Osteocyte (in vitro differentiated cells): ENCODE data around the gene USP31. TPM values are rescaled to one million over a fixed set of nuclear protein-coding genes. Genes with fewer than 3 reads are reported as not detected.

Experiments used
- DNase-seq: peaks from one replicate; pipeline ENCODE4 v3.0.0; 2021; ENCODE audit warnings: mixed read lengths; ENCODE audit not compliant: unreplicated experiment; ENCODE audit errors: extremely low spot score
- H3K27ac Mint-ChIP-seq: one replicate; pipeline ENCODE4 v1.8.0; 2021; ENCODE audit warnings: mild to moderate bottlenecking, mixed read lengths; ENCODE audit not compliant: unreplicated experiment
- H3K27me3 Mint-ChIP-seq: one replicate; pipeline ENCODE4 v1.8.0; 2021; ENCODE audit warnings: mixed read lengths; ENCODE audit not compliant: unreplicated experiment
- H3K36me3 Mint-ChIP-seq: one replicate; pipeline ENCODE4 v1.8.0; 2021; ENCODE audit warnings: mixed read lengths; ENCODE audit not compliant: unreplicated experiment
- H3K4me1 Mint-ChIP-seq: one replicate; pipeline ENCODE4 v1.8.0; 2021; ENCODE audit warnings: mixed read lengths; ENCODE audit not compliant: unreplicated experiment
- H3K4me3 Mint-ChIP-seq: one replicate; pipeline ENCODE4 v1.8.0; 2021; ENCODE audit warnings: mild to moderate bottlenecking, moderate library complexity, mixed read lengths; ENCODE audit not compliant: unreplicated experiment
- H3K9me3 Mint-ChIP-seq: one replicate; pipeline ENCODE4 v1.8.0; 2021; ENCODE audit warnings: mixed read lengths; ENCODE audit not compliant: unreplicated experiment
- total RNA-seq: library from RNA; stranded (reverse); gene quantifications from 2 replicates; pipeline ENCODE4 v1.2.1, GENCODE V29; 2021
- TF ChIP-seq, protein P1 (sequence below): fragments of 200-600 bp; sonication (generic); IDR thresholded peaks from 2 replicates; pipeline ENCODE4 v1.5.0; 2021; ENCODE audit warnings: antibody characterized with exemption, mild to moderate bottlenecking, moderate library complexity

USP31 gene
- total RNA-seq, 1 donor from 2014 or later, result 7.9 TPM

GRCh38 chr16:23188911-23189310 lies 39.7 kb upstream of the USP31 start:
- H3K27ac Mint-ChIP-seq, result no peak overlapping the region
- H3K36me3 Mint-ChIP-seq, result no peaks in the 10 kb centered on the region
- H3K4me3 Mint-ChIP-seq, result no peak overlapping the region
- peaks cover 44% of the 10 kb centered on the region for H3K27me3 Mint-ChIP-seq
- no peaks in the 10 kb centered on the region for H3K9me3 Mint-ChIP-seq
- TF ChIP-seq, protein P1, sequence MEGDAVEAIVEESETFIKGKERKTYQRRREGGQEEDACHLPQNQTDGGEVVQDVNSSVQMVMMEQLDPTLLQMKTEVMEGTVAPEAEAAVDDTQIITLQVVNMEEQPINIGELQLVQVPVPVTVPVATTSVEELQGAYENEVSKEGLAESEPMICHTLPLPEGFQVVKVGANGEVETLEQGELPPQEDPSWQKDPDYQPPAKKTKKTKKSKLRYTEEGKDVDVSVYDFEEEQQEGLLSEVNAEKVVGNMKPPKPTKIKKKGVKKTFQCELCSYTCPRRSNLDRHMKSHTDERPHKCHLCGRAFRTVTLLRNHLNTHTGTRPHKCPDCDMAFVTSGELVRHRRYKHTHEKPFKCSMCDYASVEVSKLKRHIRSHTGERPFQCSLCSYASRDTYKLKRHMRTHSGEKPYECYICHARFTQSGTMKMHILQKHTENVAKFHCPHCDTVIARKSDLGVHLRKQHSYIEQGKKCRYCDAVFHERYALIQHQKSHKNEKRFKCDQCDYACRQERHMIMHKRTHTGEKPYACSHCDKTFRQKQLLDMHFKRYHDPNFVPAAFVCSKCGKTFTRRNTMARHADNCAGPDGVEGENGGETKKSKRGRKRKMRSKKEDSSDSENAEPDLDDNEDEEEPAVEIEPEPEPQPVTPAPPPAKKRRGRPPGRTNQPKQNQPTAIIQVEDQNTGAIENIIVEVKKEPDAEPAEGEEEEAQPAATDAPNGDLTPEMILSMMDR, result no peak
- no peaks in the 10 kb centered on the region for H3K4me1 Mint-ChIP-seq
- no peak for DNase-seq

- peaks cover 48% of the 10 kb centered on the region for H3K27me3 Mint-ChIP-seq
- TF ChIP-seq, protein P1, result no peak
Measured at GRCh38 chr16:23187341-23187740, 38.1 kb upstream of the USP31 start.

GRCh38 chr16:23186171-23186570 lies 36.9 kb upstream of the USP31 start:
- peaks cover 4% of the 10 kb centered on the region for H3K4me1 Mint-ChIP-seq
- no peak for DNase-seq
- H3K27ac Mint-ChIP-seq, result no peak overlapping the region
- peaks cover 55% of the 10 kb centered on the region for H3K27me3 Mint-ChIP-seq
- TF ChIP-seq, protein P1, result no peak
- no peaks in the 10 kb centered on the region for H3K36me3 Mint-ChIP-seq
- H3K4me3 Mint-ChIP-seq, result no peak overlapping the region
- no peaks in the 10 kb centered on the region for H3K9me3 Mint-ChIP-seq

More at GRCh38 chr16:23187341-23187740, 38.1 kb upstream of the USP31 start:
- H3K4me3 Mint-ChIP-seq, result no peak overlapping the region
- H3K27ac Mint-ChIP-seq, result no peak overlapping the region
- H3K4me1 Mint-ChIP-seq, result no peaks in the 10 kb centered on the region
- no peak for DNase-seq
- H3K9me3 Mint-ChIP-seq, result no peaks in the 10 kb centered on the region
- H3K36me3 Mint-ChIP-seq, result no peaks in the 10 kb centered on the region

DNA sequence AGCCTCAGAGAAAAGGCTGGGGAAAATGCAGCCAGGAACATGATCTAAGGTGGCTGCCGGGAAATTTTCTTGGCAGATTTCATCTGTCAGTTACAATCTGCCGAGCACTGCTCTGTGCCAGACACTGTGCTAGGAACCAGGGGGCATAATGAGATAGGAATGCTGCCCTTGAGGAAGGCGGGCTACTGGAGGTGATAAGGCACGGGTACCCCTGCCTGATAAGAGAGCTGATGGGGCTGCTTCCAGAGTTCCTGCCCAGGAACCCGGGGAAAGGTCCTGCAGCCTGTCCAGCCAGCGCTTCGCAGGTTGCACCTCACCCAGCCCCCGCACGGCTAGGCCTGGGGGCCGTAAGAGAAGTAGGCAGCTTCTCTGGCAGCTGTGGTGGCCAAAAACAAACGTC lies 36.4 kb upstream of the USP31 start:
- no peak overlapping the region for H3K27ac Mint-ChIP-seq
- H3K4me3 Mint-ChIP-seq, result no peak overlapping the region
- peaks cover 57% of the 10 kb centered on the region for H3K27me3 Mint-ChIP-seq
- no peak for DNase-seq
- H3K9me3 Mint-ChIP-seq, result no peaks in the 10 kb centered on the region
- H3K4me1 Mint-ChIP-seq, result peaks cover 4% of the 10 kb centered on the region
- TF ChIP-seq, protein P1, result no peak
- H3K36me3 Mint-ChIP-seq, result no peaks in the 10 kb centered on the region

GRCh38 chr16:23183543-23183862 lies 34.3 kb upstream of the USP31 start:
- peaks cover 67% of the 10 kb centered on the region for H3K27me3 Mint-ChIP-seq
- H3K27ac Mint-ChIP-seq, result no peak overlapping the region
- TF ChIP-seq, protein P1, result no peak
- peaks cover 4% of the 10 kb centered on the region for H3K4me1 Mint-ChIP-seq
- no peaks in the 10 kb centered on the region for H3K36me3 Mint-ChIP-seq
- DNase-seq, result no peak
- H3K9me3 Mint-ChIP-seq, result no peaks in the 10 kb centered on the region
- H3K4me3 Mint-ChIP-seq, result no peak overlapping the region
